ENCODE measurements around the gene DDR2. TPM values are rescaled to one million over a fixed set of nuclear protein-coding genes. Genes with fewer than 3 reads are reported as not detected.

The DDR2 gene
- total RNA-seq, 1 donor from 2014 or later = 0.37 TPM

DNA sequence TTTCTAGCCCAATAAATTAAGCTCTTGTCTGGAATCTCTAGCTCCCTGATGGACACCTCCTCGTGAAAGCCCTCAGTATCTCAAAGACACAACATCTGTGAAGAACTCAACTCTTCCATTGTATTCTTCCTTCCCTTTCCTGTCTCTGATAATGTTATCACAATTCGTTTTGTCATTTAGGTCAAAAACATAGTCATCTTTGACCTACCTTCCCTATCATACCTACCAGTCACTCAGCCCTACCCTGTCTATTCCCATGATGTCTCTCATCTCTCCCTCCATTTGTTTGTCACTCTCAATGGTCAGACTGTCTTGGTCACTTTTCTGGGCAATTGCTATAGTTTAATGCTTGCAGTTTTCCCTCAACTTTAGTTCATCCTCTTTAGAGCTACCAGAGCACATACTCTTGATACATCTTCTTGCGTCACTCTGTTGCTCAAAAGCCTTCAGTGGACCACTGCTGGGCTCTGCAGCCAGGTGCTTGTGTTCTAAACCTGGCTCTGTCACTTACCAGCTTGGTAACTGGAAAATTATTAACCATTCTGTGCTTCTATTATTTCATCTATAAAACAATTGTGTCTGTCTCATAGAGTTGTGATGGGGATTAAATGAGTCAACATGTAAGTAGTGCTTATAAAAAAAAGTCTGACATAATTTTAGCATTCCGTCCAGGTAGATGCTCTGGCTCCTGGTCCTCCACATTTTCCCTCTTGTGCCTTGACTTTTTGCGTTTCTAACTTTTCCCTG is 39.6 kb downstream of the DDR2 start:
- H3K27me3 Mint-ChIP-seq = peaks cover 12% of the 10 kb centered on the region
- no peak overlapping the region for H3K4me3 Mint-ChIP-seq
- no peak for DNase-seq

DNA sequence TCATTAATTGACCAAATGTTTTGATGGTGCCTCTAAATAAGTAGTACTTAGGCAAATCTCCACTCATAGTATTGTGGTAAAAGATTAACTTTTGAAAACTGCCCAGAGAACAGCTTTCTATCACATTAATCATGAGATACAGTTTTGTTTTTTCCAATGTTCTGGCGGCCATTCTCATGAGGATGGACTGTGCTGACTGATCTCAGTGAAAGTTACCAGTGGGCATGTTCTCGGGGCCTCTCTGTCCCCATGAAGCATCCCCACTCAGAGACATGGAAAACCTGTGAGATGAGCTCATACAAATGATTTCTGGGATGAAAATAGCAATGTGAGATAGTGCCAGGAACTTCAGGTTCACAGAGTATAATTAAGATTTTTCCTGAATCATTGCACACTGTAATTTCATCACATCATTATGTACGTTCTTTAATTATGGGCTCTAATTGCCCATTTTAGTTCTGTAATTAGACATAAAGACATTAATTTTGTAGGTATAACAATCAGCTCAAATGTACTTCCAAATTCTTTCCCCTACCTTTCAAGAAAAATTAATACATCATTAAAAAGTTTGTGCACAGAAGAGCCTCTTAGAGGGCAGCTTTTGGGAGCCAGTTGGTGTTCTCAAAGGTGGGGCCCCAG is 40.5 kb downstream of the DDR2 start:
- H3K36me3 Mint-ChIP-seq (ENCODE audit: low read depth) = no peaks in the 10 kb centered on the region
- DNase-seq = no peak
- H3K9me3 Mint-ChIP-seq = no peaks in the 10 kb centered on the region
- H3K27ac Mint-ChIP-seq = no peak overlapping the region
- intact Hi-C loops (cut with micrococcal nuclease) = no loop called here
- peaks cover 9% of the 10 kb centered on the region for H3K27me3 Mint-ChIP-seq
- H3K4me3 Mint-ChIP-seq = no peak overlapping the region
- no peaks in the 10 kb centered on the region for H3K4me1 Mint-ChIP-seq

More for the DNA sequence above, 39.6 kb downstream of the DDR2 start:
- H3K27ac Mint-ChIP-seq = no peak overlapping the region
- intact Hi-C loops (cut with micrococcal nuclease) = no loop called here
- no peaks in the 10 kb centered on the region for H3K4me1 Mint-ChIP-seq
- H3K36me3 Mint-ChIP-seq (ENCODE audit: low read depth) = no peaks in the 10 kb centered on the region
- no peaks in the 10 kb centered on the region for H3K9me3 Mint-ChIP-seq

DNA sequence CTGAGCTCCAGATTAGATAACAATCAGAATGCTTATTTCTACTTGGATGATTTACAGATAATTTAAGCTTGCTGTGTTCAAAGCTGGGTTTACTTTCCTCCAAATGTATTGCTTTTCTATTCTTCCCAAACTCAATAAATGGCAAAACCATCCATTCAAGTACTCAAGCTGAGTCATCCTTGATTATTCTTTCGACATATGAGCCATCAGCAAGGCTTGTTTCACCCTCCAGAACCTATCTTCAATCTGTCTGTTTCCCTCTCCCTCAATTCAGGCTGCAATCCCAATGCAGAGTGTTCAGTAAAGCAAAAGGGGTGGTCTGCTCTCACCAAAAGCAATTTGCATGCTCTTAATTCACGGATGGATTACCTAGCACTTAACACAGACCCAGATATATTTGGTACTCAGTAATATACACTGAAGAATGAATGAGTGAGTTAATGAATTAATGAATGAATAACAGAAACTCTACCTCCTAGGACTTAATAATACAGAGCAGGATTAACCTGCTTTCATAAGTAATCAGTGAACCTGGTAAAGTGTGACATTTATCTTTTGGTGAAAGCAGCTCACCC is 41.9 kb downstream of the DDR2 start:
- DNase-seq = no peak

DNA sequence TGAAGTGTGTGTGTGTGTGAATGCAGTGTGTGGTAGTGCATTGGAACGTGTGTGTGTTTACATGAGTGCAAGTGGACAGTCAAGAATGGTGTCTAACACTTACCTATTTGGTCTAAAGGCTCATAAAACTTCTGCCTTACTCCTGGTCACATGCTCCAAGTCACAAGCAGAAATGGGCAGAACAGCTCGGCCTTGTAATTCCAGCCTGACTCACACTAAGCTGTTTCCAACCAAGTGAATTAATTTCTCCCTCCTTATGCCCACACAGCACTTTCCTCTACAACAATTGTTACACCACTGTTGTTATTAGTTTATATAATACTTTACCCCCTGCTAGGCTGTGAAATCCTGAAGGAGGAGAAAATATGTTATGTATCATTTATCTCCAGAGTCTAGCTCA is 43.8 kb downstream of the DDR2 start:
- no peaks in the 10 kb centered on the region for H3K36me3 Mint-ChIP-seq (ENCODE audit: low read depth)
- DNase-seq = no peak
- no peak overlapping the region for H3K4me3 Mint-ChIP-seq
- H3K27ac Mint-ChIP-seq = no peak overlapping the region
- H3K4me1 Mint-ChIP-seq = no peaks in the 10 kb centered on the region
- peaks cover 4% of the 10 kb centered on the region for H3K27me3 Mint-ChIP-seq
- H3K9me3 Mint-ChIP-seq = peaks cover 9% of the 10 kb centered on the region
- intact Hi-C loops (cut with micrococcal nuclease) = no loop called here

More for the DNA sequence above, 41.9 kb downstream of the DDR2 start:
- H3K4me3 Mint-ChIP-seq = no peak overlapping the region
- no peaks in the 10 kb centered on the region for H3K36me3 Mint-ChIP-seq (ENCODE audit: low read depth)
- peaks cover 4% of the 10 kb centered on the region for H3K27me3 Mint-ChIP-seq
- H3K27ac Mint-ChIP-seq = no peak overlapping the region
- no peaks in the 10 kb centered on the region for H3K4me1 Mint-ChIP-seq
- no peaks in the 10 kb centered on the region for H3K9me3 Mint-ChIP-seq
- intact Hi-C loops (cut with micrococcal nuclease) = no loop called here

DNA sequence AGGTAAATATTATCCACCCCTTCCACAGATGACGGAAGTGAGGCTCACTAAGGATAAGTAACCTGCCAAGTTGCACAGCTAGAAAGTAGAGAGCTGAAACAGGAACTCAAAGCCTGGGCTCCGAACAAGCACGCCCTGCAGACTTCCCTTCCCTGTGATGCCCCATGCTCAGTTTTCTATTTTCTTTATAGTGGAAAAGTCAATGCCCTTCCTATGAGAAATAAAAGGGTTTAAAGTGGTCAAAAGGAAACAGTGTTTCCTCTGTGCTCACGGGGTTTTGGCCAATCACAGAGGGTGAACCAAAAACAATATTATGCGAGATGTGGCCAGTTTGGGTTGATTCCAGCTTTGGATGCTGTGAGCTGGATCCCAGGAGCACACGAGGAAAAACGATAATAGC is 44.5 kb downstream of the DDR2 start:
- H3K9me3 Mint-ChIP-seq = peaks cover 9% of the 10 kb centered on the region
- no peaks in the 10 kb centered on the region for H3K36me3 Mint-ChIP-seq (ENCODE audit: low read depth)
- H3K27ac Mint-ChIP-seq = no peak overlapping the region
- intact Hi-C loops (cut with micrococcal nuclease) = no loop called here
- DNase-seq = no peak
- peaks cover 2% of the 10 kb centered on the region for H3K27me3 Mint-ChIP-seq
- H3K4me3 Mint-ChIP-seq = no peak overlapping the region
- H3K4me1 Mint-ChIP-seq = no peaks in the 10 kb centered on the region

DNA sequence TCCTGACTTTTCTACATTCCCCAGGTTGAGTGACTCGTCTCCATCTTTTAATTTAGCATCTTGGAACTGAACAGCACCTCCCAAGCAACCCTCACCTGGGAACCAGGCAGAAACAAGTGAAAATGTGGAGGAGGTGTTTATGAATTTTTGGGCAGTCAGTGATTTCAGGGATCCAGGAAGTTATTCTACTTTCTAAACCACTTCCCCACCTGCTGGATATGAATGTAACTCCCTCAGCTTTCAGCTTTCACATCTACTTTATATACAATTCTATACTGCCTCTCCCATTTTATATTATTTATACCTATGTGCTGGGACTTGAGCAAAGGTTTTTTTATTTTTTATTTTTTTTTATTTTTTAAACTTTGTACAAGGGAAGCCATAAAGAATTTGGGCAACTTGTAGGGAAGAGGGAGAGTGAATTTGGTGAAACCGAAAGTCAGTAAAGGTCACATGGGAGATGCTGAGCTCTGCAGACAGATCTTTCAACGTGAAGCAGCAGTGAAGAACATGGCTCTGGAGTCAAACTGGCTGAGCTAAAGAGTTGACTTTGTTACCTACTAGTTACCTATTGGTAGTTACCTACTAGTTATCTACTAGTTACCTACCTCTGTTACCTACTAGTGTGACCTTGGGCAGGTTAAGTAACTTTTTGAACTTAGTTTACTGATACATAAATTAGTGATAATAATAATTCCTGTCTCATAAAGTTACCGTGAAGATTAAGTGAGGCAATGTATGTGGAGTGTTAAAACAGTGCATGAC is 45.5 kb downstream of the DDR2 start:
- peaks cover 9% of the 10 kb centered on the region for H3K9me3 Mint-ChIP-seq
- DNase-seq = no peak
- peaks cover 2% of the 10 kb centered on the region for H3K27me3 Mint-ChIP-seq
- no peaks in the 10 kb centered on the region for H3K4me1 Mint-ChIP-seq
- no peak overlapping the region for H3K4me3 Mint-ChIP-seq
- H3K36me3 Mint-ChIP-seq (ENCODE audit: low read depth) = no peaks in the 10 kb centered on the region
- intact Hi-C loops (cut with micrococcal nuclease) = no loop called here
- no peak overlapping the region for H3K27ac Mint-ChIP-seq

DNA sequence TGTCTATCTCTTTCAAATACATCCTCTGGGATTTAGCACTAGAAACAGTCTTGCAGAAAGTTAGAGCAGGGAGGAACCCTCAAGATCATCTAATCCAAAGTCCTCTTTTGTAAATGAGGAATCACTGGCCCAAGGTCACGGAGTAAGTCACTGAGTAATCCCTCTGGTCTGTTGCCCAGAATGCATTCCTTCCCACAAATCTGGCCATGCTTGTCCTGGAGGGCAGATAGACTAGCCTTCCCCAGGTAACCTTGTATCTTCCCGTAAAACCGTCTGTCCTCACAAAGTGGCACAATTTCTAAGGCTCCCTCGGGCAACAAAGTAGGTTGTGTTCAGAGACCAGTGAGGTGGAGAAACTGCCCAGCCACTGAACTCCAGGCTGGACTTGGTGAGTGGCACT is 46.2 kb downstream of the DDR2 start:
- no peak overlapping the region for H3K27ac Mint-ChIP-seq
- H3K4me3 Mint-ChIP-seq = no peak overlapping the region
- H3K27me3 Mint-ChIP-seq = peaks cover under 1% of the 10 kb centered on the region
- no peaks in the 10 kb centered on the region for H3K36me3 Mint-ChIP-seq (ENCODE audit: low read depth)
- H3K4me1 Mint-ChIP-seq = no peaks in the 10 kb centered on the region
- H3K9me3 Mint-ChIP-seq = peaks cover 9% of the 10 kb centered on the region
- intact Hi-C loops (cut with micrococcal nuclease) = no loop called here
- no peak for DNase-seq

DNA sequence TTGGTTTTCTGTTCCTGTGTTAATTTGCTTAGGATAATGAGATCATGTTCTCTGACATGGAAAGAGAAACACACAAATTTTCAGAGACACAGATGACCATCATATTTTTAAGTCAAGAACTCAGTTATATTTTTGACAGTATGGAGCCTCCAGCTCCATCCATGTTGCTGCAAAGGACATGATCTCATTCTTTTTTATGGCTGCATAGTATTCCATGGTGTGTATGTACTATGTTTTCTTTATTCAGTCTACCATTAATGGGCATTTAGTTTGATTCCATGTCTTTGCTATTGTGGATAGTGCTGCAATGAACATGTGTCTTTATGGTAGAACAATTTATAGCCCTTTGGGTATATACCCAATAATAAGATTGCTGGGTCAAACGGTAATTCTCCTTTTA is 47.0 kb downstream of the DDR2 start:
- H3K27me3 Mint-ChIP-seq = no peaks in the 10 kb centered on the region
- no peak for DNase-seq
- peaks cover 9% of the 10 kb centered on the region for H3K9me3 Mint-ChIP-seq
- no peaks in the 10 kb centered on the region for H3K4me1 Mint-ChIP-seq
- H3K27ac Mint-ChIP-seq = no peak overlapping the region
- H3K4me3 Mint-ChIP-seq = no peak overlapping the region
- H3K36me3 Mint-ChIP-seq (ENCODE audit: low read depth) = no peaks in the 10 kb centered on the region
- intact Hi-C loops (cut with micrococcal nuclease) = no loop called here

DNA sequence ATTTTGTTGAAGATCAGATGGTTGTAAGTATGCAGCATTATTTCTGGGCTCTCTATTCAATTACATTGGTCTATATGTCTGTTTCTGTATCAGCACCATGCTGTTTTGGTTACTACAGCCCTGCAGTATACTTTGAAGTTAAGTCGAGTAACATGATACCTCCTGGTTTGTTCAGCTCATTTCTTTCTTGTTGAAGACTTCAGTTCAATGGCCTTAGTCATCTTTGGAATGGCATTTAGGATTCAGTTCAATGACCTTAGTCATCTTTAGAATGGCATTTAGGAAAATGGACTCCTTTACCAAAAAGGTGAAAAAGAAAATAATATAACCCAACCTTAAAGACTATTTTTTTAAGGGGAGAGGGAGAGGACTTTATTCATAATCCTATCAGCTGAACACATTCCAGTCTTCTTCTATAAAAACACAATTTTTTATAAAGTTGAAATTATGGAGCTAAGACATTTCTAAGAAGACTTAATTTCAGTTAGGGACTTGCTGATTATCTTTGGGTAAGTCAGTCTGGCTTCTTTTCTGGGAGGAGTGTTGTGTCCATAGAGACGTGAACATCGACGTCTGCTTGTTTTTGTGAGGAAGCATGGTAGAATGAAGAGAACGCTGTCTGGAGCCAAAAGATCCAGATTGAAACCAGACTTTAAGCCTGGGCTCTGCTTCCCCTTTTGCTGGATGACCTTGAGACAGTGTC is 48.3 kb downstream of the DDR2 start:
- H3K27me3 Mint-ChIP-seq = no peaks in the 10 kb centered on the region
- H3K36me3 Mint-ChIP-seq (ENCODE audit: low read depth) = no peaks in the 10 kb centered on the region
- H3K4me1 Mint-ChIP-seq = no peaks in the 10 kb centered on the region
- DNase-seq = no peak
- H3K4me3 Mint-ChIP-seq = no peak overlapping the region
- intact Hi-C loops (cut with micrococcal nuclease) = no loop called here
- peaks cover 9% of the 10 kb centered on the region for H3K9me3 Mint-ChIP-seq
- H3K27ac Mint-ChIP-seq = no peak overlapping the region

DNA sequence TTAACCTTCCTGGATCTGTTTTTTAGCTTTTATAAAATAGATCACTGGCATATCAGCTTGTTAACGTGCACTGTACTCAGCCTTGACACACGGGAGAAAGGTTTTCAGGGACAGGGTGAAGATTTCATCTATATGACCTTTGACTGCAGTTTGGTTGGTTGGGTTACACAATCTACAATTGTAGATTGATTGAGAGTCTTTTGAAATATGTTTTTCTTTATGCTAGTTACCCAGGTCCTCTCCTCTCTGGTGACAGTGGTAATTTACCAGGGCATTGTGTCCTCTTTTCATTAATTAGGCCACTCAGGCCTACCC is 48.8 kb downstream of the DDR2 start:
- H3K9me3 Mint-ChIP-seq = peaks cover 9% of the 10 kb centered on the region
- no peaks in the 10 kb centered on the region for H3K27me3 Mint-ChIP-seq
- no peaks in the 10 kb centered on the region for H3K36me3 Mint-ChIP-seq (ENCODE audit: low read depth)
- DNase-seq = no peak
- no peak overlapping the region for H3K27ac Mint-ChIP-seq
- H3K4me3 Mint-ChIP-seq = no peak overlapping the region
- intact Hi-C loops (cut with micrococcal nuclease) = no loop called here
- H3K4me1 Mint-ChIP-seq = no peaks in the 10 kb centered on the region

DNA sequence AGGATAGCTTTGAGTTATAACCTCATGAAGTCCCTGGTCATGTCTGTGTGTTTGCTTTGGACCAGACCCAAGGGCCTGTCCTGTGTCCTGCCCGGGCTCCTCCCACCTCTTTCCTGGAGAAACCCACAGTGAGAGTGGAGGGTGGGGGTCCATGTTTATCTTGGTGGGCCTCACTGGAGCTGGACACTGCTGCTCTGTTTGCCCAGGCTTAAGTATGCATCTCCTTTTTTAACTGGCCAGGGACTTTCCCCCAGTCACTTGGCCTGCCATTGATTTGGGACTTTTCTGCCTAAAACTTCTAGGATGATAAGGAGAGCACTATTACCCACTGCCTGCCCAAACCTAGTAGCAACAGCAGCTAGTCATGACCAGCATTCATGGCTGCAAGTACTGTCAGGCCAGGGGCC is 49.8 kb downstream of the DDR2 start:
- Mint-ChIP-seq H3K27ac (no peak overlapping the region), H3K27me3 (no peaks in the 10 kb centered on the region), H3K36me3 (ENCODE audit: low read depth) (no peaks in the 10 kb centered on the region), H3K4me3 (no peak overlapping the region), H3K4me1 (no peaks in the 10 kb centered on the region), H3K9me3 (peaks cover 9% of the 10 kb centered on the region)
- intact Hi-C loops (cut with micrococcal nuclease) = no loop called here
- no peak for DNase-seq

DNA sequence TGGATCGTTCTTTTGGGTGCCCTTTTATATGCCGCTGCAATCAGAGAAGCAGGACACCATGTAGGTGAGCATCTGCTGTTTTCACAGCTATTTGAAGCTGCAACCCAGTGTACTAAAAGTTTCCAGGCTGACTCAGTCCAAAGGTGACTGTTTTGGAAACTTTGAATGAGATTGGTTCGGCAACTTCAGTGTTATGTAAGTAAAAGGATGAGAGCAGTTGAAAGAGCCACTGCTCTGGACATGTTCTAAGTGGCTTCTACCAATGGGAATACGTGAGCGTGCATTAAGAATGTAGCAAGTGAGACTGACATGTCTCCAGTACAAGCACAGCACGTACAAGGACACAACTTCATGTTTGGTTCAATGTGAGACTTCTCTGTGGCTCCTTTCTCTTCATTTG is 55.6 kb downstream of the DDR2 start:
- DNase-seq = no peak
- Mint-ChIP-seq H3K9me3 (no peaks in the 10 kb centered on the region), H3K4me3 (no peak overlapping the region), H3K27me3 (no peaks in the 10 kb centered on the region), H3K27ac (no peak overlapping the region), H3K36me3 (ENCODE audit: low read depth) (no peaks in the 10 kb centered on the region), H3K4me1 (peaks cover 3% of the 10 kb centered on the region)
- intact Hi-C loops (cut with micrococcal nuclease) = no loop called here

DNA sequence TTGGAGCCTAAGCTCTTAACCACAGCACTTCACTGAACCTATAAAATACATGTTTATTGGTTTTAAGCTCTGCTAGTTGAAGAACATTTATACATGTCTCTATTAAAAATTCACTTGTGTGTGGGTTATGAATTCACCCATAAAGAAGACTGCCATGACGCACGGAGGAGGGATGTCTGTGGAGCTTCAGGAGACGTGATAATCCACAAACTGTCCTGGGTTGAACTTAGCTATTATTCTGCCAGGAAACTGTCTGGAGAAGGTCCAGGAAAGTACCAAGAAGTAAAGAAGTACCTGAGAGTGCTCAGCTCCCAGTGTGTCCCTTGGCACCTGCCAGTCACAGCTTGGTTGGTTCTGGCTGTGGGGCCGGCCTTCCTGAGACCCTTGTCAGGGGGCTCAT is 56.3 kb downstream of the DDR2 start:
- no peak for DNase-seq
- H3K36me3 Mint-ChIP-seq (ENCODE audit: low read depth) = no peaks in the 10 kb centered on the region
- no peaks in the 10 kb centered on the region for H3K27me3 Mint-ChIP-seq
- H3K4me1 Mint-ChIP-seq = peaks cover 3% of the 10 kb centered on the region
- intact Hi-C loops (cut with micrococcal nuclease) = no loop called here
- no peaks in the 10 kb centered on the region for H3K9me3 Mint-ChIP-seq
- no peak overlapping the region for H3K4me3 Mint-ChIP-seq
- no peak overlapping the region for H3K27ac Mint-ChIP-seq

DNA sequence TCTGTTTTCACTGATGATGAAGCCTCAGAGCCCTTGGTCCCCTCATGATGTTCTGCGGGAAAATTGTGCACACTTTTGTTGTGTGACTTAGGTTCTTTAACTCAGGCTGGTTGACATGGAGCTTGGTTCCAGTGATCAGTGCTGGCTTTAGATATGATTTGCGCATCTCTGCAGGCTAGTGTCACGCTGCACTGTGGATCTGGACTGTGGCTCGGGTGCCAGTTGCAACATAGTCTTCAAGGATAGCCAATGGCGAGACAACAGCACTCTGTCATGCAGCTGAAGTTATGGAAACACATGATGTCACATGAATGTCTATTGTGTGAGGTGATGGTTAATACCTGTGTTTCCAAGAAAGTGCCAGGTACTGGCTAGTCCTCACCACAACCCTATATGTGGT is 56.7 kb downstream of the DDR2 start:
- Mint-ChIP-seq H3K9me3 (no peaks in the 10 kb centered on the region), H3K4me3 (no peak overlapping the region), H3K27me3 (no peaks in the 10 kb centered on the region), H3K36me3 (ENCODE audit: low read depth) (no peaks in the 10 kb centered on the region), H3K27ac (no peak overlapping the region), H3K4me1 (peaks cover 3% of the 10 kb centered on the region)
- DNase-seq = no peak
- intact Hi-C loops (cut with micrococcal nuclease) = no loop called here
